A549 (cell line): ENCODE results near the gene NRIP1.

Experiments
- CTCF ChIP-seq: fragments of >200 bp; sonication (Bioruptor Twin); formaldehyde crosslinking; IDR thresholded peaks from 3 replicates; pipeline ENCODE4 v1.5.1; 2016
- ESRRA ChIP-seq: fragments of 150-350 bp; IDR thresholded peaks from 2 replicates; pipeline ENCODE4 v1.6.1; 2014; ENCODE audit warnings: mild to moderate bottlenecking, low read length, borderline replicate concordance
- HDAC2 ChIP-seq: fragments of 200-600 bp; sonication (generic); IDR thresholded peaks from 2 replicates; pipeline ENCODE4 v1.6.1; 2016
- JUN ChIP-seq, 2 experiments: fragments of >200 bp; sonication (Bioruptor Twin); formaldehyde crosslinking; IDR thresholded peaks; 2 replicates in 1 of 2; 3 replicates in 1 of 2; pipeline ENCODE4 v1.6.1; 2016 to 2017
- JUNB ChIP-seq: fragments of >200 bp; sonication (Bioruptor Twin); formaldehyde crosslinking; IDR thresholded peaks from 2 replicates; pipeline ENCODE4 v1.6.1; 2016
- PBX3 ChIP-seq: IDR thresholded peaks from 2 replicates; pipeline ENCODE4 v1.6.1; 2012
- RAD21 ChIP-seq, 2 experiments: fragments of >200 bp in 1 of 2; sonication (Bioruptor Twin) in 1 of 2; formaldehyde crosslinking in 1 of 2; IDR thresholded peaks in 1 of 2; conservative IDR thresholded peaks in 1 of 2; 2 replicates in 1 of 2; 3 replicates in 1 of 2; pipeline ENCODE4 v1.6.1; 2012 to 2018; ENCODE audit warnings: inconsistent platforms in 1 of 2
- RNF2 ChIP-seq: fragments of 200-600 bp; sonication (generic); IDR thresholded peaks from 2 replicates; pipeline ENCODE4 v1.6.1; 2016; ENCODE audit warnings: low read depth, mild to moderate bottlenecking, antibody characterized with exemption, moderate library complexity, borderline replicate concordance
- SREBF2 ChIP-seq: fragments of 450-650 bp; IDR thresholded peaks from 2 replicates; pipeline ENCODE4 v1.6.1; 2014; ENCODE audit warnings: mild to moderate bottlenecking, moderate library complexity
- USF2 ChIP-seq: fragments of 450-650 bp; IDR thresholded peaks from 2 replicates; pipeline ENCODE4 v1.6.1; 2014; ENCODE audit warnings: antibody characterized with exemption

DNA sequence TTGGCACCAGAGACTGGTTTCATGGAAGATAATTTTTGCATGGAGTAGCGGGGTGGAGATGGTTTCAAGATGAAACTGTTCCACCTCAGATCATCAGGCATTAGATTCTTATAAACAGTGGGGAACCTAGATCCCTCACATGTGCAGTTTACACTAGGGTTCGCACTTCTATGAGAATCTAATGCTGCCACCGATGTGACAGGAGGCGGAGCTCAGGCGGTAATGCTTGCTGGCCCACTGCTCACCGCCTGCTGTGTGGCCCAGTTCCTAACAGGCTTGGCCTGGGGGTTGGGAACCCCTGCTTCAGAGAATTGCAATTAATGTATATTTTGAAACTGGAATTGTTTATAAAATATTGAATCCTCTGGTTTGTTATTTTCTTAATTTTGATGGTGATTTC, 92.1 kb downstream of the NRIP1 start:
- TF ChIP-seq RNF2 (no peak), SREBF2 (no peak), PBX3 (no peak), USF2 (no peak), RAD21 (conservative IDR thresholded peaks at IDR 0.05 in 1 of 2, IDR thresholded peaks at IDR 0.05 in 1 of 2) (no peak), HDAC2 (no peak), CTCF (no peak), ESRRA (no peak), JUNB (no peak), JUN (IDR thresholded peaks at IDR 0.05) (no peak)
